Activated naive CD8-positive, alpha-beta T cell treated with anti-CD3 and anti-CD28 coated beads, Interleukin-2, amount 50 U/mL, for 16 hours (primary cell): ENCODE measurements around the gene ZNF407.

ENCODE experiments used
- DNase-seq: peaks from one replicate; pipeline ENCODE4 v3.0.0-alpha.2; 2020; ENCODE audit warnings: low read depth, low spot score

The ZNF407 gene

DNA sequence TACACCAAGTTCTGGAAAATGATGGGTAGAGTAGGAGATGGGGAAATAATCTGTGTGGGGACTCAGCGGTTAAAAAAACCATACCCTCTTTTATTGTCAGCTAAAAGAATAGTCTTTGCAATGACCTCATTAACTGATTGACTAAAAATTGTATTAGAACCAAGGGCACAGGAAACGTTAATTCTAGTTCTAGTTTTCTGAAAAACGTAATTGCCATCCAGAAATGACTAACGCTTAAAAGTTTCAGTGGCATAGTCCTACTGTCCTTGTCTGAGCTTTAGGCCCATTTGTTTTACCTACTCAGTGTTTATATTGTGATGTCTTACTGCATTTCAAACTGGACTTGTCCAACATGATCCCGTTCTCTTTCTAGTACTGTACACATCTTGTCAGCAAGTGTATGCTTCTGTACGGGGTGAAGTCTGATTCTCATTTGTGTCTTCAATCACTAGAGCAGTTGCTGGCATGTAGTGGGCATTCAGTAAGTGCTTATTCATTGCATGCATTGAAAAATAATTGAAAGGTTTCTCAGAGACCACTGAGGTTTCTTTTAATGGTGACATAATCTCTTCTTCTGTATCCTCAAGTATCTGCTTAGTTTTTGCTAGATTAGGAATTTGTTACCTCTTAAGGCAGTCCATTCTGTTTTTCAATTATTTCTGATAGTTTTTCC lies 81.5 kb downstream of the ZNF407 start:
- no peak for DNase-seq

GRCh38 chr18:74679679-74680076 lies 82.0 kb downstream of the ZNF407 start:
- DNase-seq = no peak

- no peak for DNase-seq
These were observed 84.7 kb downstream of the ZNF407 start for GRCh38 chr18:74682141-74682990.

DNA sequence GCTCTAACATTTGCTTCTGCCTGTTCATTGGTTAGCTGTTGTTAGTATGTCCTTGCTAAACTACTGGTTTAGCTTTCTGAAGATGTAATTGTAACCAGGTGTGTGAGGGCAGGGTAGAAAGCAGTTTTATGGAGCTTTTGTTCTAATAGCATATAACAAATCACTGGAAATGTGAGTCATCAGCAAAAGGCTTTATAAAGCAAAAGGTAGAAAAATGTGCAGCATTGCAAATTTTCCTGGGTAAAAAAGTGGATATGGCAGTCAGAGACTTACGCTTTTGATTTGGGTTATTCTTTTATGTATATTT lies 85.3 kb downstream of the ZNF407 start:
- DNase-seq = no peak

- no peak for DNase-seq
These were observed 85.9 kb downstream of the ZNF407 start for GRCh38 chr18:74683573-74683972.

GRCh38 chr18:74689251-74689650 lies 91.6 kb downstream of the ZNF407 start:
- DNase-seq = no peak

DNA sequence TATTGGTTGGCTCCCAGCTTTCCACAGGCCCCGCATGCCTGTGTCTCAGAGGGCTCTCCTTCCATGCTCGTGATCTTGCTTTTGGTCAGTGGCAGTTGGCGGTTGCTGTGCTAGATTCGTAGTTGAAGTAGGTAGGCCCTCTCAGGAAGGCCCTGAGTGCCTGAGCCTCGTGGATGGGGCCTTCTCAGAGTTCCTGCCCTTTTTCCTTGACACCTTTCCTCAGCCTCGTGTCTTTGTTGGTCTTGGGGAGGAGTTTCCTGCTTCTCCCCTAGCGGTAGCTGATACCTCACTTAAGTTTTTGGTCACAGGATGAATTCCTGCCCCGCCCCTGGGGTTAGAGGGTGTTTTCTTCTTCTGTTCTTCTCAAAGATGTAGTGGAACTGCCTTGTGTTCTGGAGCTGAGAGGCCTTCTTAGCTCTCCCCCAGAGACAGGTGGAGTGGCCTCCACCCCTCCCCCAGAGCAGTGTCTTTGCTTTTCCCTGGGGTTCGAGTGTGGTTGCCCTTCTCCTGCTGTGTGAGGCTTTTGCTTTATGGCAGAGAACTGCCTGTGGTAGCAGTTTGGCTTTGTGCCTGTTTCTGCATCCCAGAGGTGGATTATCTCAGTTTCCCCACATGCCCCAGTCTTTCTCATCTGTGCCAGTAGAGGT lies 94.8 kb downstream of the ZNF407 start:
- no peak for DNase-seq

DNA sequence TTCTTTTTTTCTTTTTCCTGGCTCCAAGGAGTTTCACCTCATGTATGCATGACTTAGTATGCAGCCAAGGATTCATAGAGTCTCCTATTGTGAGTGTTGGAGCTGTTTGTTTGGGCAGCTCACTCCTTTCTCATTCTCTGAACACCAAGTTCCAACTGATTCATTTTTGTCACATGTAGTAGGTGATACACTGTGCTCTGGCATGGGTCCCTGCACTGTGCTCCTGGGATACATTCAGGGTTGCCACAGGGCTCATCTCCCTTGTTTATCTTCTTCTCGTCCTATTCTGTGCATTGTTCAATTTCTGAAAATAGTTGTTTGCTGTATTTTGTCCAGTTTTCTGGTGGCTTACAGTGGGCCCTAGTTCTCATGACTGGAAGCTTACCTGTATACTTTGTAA lies 96.8 kb downstream of the ZNF407 start:
- DNase-seq = no peak

- no peak for DNase-seq
These were observed 97.5 kb downstream of the ZNF407 start for GRCh38 chr18:74695170-74695569.

DNA sequence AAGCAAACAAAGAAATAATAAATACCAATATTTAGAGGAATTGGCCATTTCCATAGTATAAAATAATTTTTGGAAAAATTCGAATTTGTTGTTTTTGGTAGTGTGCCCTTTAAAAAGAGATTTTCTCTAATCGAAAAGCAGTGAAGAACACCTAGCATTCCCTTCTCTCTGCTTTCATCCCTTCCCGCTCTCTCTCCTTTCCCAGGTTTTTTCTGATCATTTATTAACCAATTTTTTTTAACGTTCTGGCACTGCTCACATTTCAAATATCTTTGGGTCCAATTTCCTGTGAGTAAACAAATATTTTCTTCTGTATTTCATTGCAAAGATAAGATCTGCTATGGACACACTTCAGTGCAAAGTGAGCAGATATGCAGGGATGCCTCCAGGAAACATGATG lies 101.2 kb downstream of the ZNF407 start:
- DNase-seq = no peak

DNA sequence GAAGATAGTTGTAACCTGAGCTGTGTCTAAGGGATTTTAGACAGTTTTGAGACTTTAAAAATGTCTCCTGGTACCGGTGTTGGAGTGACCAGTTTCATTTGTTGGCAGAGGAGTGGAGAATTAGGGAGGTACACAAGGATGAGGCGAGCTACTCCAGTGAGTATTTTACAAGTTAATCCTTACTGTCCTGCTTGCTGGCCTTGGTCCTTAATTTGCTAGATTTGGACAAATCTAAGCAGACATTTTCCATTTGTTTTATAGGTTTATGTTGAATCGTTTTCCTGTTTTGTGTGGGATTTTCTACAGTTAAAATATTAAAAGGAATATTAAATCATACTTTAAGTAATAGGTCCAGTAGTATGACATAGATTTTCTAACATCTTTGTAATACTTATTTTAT lies 101.8 kb downstream of the ZNF407 start:
- no peak for DNase-seq

- no peak for DNase-seq
These were observed 105.3 kb downstream of the ZNF407 start for GRCh38 chr18:74702950-74703349.

- DNase-seq = no peak
These were observed 110.5 kb downstream of the ZNF407 start for GRCh38 chr18:74708169-74708568.

- DNase-seq = no peak
These were observed 111.8 kb downstream of the ZNF407 start for GRCh38 chr18:74709452-74709851.

DNA sequence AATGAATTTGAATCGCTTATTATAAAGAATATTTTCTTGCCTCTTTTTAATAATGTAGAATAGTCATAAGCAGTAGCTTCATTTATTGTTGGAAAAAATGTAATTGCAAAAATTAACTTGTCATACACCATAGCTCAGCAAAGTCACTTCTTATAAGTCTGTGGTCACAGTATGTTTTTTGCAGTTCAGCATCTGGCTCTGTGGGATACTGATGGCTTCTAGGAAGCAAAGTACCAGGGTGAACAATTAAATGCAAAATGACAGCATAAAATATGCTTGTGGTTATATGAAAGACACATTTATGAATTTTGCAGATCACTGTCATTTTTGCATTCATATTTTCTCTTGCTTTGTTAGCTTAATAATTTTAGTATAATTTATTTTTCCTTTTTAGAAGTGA lies 116.5 kb downstream of the ZNF407 start:
- no peak for DNase-seq

DNA sequence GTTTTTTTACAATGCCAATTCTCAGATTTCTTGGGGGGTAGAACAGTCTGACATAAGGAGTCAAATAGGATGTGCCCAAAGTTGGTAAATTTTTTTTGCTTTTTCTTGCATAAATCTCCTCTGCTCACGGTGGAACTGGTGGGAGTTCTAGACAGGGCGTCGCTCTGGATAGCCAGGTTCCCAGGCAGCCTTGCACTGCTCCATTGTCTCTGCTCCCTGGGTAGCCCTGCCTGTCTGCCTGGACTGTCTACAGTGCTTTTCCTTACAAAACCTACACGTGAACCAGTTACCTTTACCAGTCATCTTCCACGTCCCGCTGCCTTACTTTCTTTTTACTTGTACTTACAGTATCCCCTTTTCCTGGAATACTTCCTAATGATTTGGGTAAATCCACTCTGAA lies 117.1 kb downstream of the ZNF407 start:
- no peak for DNase-seq

DNA sequence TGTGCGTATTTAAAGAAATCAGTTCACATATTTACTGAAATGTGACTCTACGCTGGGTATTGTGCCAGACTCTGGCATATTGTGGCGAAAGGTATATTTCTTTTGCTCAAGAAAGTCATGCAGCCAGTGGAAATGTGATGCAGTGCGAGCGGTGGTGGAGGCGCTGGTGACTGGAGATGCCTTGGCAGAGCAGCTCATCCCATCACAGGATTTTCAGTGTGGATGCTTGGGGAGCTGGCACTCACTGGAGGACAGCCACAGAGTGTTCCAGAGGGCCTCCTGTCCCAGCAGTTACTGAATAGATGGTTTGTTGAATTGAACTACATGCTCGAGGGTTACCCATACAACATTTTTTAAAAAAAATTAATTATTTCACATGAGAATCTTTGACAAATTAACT lies 117.6 kb downstream of the ZNF407 start:
- DNase-seq = no peak

- no peak for DNase-seq
These were observed 118.4 kb downstream of the ZNF407 start for GRCh38 chr18:74715865-74716712.

DNA sequence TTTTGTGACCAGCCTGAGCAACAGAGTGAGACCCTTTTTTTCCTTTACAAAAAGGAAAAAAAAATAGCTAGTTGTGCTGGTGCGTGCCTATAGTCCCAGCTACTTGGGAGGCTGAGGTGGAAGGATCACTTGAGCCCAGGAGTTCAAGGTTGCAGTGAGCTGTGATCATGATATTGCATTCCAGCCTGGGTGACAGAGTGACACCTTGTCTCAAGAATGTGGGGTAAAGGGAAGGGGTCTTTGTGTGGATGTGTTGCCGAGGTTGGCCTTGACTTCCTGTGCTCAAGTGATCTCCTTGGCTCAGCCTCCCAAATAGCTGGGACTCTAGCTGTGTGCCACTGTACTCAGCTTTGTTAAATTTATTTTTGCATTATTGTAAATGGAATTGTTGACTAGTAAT lies 120.6 kb downstream of the ZNF407 start:
- no peak for DNase-seq

DNA sequence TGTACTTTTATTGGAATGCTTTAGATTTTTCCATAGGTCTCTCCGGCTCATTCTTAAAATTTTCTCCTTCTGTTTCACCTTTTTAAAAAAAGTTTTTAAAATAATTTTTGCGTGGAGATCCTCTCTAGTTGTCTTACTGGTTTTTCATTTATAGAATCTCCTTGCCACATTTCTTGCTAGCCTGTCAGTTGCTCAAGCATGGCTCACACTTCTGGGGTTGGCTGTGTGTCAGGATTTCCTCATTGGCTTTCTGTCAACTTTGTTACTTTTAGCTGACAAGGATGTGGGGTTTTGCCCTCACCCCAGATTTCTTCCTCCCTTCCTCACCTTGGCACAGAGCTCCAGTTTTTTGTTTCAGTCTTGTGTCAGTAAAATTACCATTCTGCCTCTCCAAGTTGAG lies 124.6 kb downstream of the ZNF407 start:
- DNase-seq = no peak

DNA sequence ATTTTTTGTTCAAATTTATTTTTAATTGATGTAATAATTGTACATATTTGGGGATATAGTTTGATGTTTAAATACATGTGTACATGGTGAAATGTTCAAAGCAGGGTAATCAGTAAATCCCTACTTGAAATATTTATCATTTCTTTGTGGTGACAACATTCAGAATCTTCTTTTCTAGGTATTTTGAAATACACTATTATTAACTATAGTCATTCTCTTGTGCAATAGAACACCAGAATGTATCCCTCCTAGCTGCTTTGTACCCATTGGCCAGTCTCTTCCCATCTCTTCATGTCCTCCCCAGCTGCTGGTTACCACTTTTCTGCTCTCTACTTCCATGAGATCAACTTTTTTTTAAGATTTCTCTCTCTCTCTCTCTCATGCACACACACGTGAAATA lies 126.5 kb downstream of the ZNF407 start:
- DNase-seq = no peak

GRCh38 chr18:74725690-74726089 lies 128.0 kb downstream of the ZNF407 start:
- no peak for DNase-seq
